Omental fat pad (tissue), 4 donors: Measurements from ENCODE around the gene ZCCHC3. TPM values are rescaled to one million over a fixed set of nuclear protein-coding genes. Genes with fewer than 3 reads are reported as not detected.
"Not testable (repeated sequence)": the region's sequence is repeated elsewhere in the genome, so short reads cannot be mapped to it uniquely, and the experiment has no call there.

Experiments used
- ATAC-seq: fragments of 150-250 bp; one replicate; pipeline ENCODE4 v1.9.1; 2016; ENCODE audit warnings: mild to moderate bottlenecking, moderate library complexity; ENCODE audit not compliant: low FRiP score
- DNase-seq: peaks from one replicate; pipeline ENCODE4 v3.0.0-alpha.2; 2019; ENCODE audit warnings: low spot score
- total RNA-seq, 4 donors: library from RNA; depleted of rRNA; stranded (reverse); fragments of >200 nt; gene quantifications; one replicate each; pipeline ENCODE4 v1.1.0, GENCODE V29; 2016
- TF ChIP-seq, protein P1 (sequence below), 3 donors: fragments of 450-650 bp; IDR thresholded peaks; one replicate each; pipeline ENCODE4 v1.5.1; 2016 to 2017; ENCODE audit warnings: antibody characterized with exemption in 3 of 3, mild to moderate bottlenecking in 3 of 3, moderate library complexity in 2 of 3

Gene ZCCHC3
- total RNA-seq, 4 donors from 2014 or later, result 10.5 to 20.1 (median 12.6) TPM

DNA sequence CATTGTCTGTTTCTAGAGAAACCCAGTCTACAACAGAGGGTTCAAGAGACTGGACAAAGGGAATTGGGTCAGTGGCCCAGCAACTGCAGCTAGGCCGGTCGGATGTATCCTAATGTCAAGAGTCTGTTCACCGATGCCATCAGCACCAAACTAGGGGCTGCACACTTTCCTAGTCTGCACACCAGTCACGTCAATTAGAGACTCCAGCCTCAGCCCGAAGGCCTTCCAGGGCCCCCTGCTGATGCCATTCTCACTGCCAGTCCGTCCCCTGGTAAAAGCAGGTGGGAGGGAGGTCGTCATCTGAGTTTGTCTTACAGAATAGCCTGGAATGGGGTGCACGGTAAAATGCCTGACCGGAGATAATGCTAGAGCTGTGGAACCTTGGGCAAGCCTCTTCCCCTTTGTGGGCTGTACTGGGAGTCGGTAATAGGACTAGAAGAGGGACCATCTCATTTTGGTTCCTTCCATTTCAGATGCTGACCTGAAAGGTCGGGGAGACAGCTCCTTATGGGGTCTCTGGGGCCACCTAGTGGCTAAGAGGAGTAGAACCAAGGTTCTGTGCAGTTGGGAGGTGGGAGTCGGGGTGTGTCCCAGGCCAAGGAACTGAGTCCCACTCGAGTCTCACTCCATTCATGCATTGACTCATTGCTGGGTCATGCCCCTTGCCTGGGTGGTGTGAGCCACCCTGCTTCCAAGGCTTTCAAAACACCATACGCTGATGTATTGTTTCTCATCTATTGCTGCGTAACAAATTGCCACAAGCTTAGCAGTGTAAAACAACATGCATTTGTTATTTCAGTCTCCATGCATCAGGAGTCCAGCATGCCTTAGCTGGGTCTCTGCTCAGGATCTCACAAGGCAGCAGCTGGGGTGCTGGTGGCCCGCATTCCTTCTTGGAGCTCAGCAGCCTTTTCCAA lies 33.1 kb downstream of the ZCCHC3 start:
- DNase-seq (no peak), ATAC-seq (peak; percentile 52)
- TF ChIP-seq, protein P1, sequence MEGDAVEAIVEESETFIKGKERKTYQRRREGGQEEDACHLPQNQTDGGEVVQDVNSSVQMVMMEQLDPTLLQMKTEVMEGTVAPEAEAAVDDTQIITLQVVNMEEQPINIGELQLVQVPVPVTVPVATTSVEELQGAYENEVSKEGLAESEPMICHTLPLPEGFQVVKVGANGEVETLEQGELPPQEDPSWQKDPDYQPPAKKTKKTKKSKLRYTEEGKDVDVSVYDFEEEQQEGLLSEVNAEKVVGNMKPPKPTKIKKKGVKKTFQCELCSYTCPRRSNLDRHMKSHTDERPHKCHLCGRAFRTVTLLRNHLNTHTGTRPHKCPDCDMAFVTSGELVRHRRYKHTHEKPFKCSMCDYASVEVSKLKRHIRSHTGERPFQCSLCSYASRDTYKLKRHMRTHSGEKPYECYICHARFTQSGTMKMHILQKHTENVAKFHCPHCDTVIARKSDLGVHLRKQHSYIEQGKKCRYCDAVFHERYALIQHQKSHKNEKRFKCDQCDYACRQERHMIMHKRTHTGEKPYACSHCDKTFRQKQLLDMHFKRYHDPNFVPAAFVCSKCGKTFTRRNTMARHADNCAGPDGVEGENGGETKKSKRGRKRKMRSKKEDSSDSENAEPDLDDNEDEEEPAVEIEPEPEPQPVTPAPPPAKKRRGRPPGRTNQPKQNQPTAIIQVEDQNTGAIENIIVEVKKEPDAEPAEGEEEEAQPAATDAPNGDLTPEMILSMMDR (IDR thresholded peaks at IDR 0.05), result peak in 2 of 3 donors; percentile 41 to 53

DNA sequence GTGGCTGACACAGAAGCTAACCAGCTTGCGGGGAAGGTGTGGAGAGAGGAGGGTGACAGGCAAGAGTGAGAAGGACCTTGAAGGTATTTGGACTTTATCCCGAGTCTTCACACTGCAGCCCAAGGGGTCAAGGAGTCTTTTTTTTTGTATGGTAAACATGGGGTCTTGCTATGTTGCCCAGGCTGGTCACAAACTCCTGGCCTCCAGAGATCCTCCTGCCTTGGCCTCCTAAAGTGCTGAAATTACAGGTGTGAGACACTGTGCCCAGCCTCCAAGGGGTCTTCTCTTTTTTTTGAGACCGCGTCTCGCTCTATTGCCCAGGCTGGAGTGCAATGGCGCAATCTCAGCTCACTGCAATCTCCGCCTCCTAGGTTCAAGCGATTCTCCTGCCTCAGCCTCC lies 37.2 kb downstream of the ZCCHC3 start:
- TF ChIP-seq, protein P1 (IDR thresholded peaks at IDR 0.05), result no peak
- ATAC-seq (no peak), DNase-seq (no peak)

DNA sequence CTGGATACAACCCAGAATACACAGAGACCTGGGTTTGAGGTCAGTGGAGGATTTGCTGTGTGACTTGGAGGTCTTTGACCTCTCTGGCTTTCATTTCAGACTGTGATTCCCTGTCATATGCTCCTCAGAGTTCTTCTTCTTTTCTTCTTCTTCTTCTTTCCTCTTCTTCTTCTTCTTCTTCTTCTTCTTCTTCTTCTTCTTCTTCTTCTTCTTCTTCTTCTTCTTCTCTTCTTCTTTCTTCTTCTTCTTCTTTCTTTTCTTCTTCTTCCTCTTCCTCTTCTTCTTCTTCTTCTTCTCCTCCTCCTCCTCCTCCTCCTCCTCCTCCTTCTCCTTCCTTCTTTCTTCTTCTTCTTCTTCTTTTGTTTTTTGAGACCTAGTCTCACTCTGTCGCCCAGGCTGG lies 38.7 kb downstream of the ZCCHC3 start:
- DNase-seq, ATAC-seq: not testable (repeated sequence)

DNA sequence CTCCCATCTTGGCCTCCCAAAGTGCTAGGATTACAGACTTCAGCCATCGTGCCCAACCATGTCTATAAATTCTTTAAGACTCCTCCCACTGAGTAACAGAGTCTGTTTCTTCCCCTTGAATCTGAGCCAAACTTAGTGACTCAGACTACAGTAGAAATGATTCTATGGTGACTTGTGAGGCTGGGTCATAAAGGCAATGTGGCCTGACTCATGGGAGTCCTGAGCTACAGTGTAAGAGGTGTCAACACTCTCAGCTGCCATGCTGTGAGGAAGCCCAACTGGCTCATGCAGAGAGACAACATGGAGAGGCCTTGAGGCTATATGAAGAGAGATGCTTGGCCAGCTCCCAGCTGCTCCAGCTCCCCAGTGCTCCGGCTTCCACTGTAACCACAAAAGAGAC lies 44.3 kb downstream of the ZCCHC3 start:
- no peak for DNase-seq
- TF ChIP-seq, protein P1 (IDR thresholded peaks at IDR 0.05), result no peak
- ATAC-seq, result peak; percentile 26

DNA sequence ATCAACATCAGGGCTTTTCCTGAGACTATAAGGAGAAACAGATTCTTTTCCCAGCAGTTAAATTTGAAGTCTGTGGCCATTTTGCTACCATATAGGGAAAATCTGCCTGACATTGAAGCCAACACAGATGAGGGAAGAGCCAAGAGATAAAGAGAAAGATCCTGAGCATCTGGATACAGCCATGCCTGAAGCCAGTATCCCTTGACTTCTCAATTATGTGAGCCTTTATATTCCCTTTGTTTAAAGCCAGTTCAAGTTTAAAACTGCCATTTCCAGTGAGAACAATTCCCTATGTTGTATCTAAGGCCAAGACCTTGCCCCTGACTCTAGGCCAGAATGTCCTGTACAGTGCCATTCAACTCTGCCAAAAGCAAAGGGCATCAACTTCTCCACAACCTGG lies 45.7 kb downstream of the ZCCHC3 start:
- ATAC-seq (no peak), DNase-seq (no peak)
- TF ChIP-seq, protein P1 (IDR thresholded peaks at IDR 0.05), result no peak

DNA sequence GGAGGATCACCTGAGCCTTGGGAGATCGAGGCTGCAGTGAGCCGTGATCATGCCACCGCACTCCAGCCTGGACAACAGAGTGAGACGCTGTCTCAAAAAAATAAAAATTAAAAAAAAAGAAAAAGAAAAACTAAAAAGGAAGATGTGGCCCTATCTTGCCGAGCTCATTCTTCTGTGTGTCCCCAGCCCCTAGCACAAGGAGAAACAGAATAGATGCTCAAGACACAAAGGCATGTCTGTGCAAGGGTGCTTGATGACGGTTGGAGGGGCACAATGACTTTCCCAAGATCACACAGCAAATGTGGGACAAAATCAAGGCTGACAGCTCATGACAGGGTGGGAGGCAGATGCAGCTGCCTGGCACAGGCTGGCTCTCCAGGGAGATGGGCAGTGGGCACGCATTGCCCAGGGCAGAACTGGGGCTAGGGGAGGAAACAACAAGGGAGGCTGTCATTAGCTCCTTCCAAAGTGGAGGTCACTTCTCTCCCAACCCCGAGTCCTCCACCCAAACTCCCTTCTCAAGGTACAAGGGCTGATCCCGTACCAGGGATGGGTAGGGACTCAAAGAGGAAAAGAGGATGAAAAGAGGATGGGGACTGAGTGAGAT lies 48.8 kb downstream of the ZCCHC3 start:
- DNase-seq, result no peak
- TF ChIP-seq, protein P1 (IDR thresholded peaks at IDR 0.05), result no peak
- ATAC-seq, result no peak

DNA sequence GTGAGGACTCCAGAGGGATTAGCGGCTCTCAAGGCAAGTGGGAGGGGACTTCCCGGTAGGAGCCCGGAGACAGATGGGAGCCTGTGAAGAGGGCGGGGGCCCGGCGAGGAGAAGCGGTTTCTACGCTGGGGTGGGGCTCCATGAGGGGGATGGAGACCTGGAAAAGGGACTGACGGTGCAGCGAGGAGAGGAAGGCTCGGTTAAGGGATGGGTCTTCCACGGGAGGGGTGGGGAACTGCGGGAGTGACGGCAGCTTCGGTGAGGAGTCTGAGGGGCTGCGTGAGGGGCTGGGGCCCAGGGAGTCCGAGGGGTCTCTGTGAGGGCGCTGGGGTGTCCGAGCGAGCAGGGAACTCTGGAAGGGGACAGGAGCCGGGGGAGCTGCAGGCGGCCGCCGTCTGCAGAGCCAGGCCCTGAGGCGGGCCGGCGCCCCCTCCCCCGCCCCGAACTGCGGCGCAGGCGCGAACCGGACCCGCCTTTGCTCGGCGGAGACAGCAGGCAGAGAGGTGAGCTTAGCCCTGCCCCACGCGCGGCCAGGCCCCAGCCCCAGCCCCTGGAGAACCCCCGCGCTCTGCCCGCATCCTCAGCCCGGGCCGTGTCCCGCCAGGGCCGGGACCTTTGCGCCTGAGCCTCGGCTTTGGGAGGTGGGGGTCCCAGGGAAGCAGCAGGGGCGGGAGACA lies 49.4 kb downstream of the ZCCHC3 start, which contains the start of gene NRSN2:
NRSN2 (plus strand) TSS at position 472 of the 677 bp plus-strand sequence. CDS start 2,533 bp downstream, outside the sequence.
- ATAC-seq (peak; percentile 72), DNase-seq (no peak)
- TF ChIP-seq, protein P1 (IDR thresholded peaks at IDR 0.05), result no peak
